HL-60/S4 treated with phorbol 12-myristate 13-acetate at 8.2 ng/mL for 4 days and 3 days (cell line): ENCODE measurements around the gene ARMC12.

ENCODE experiments used
- in situ Hi-C: fragments of 300-500 bp; cut with MboI; formaldehyde crosslinking; loops from 2 replicates; pipeline ENCODE4 v1.15.0; 2022; ENCODE audit warnings: low sequenced_read_pairs

Gene ARMC12

GRCh38 chr6:35796236-35796635 is 59.4 kb downstream of the ARMC12 start:
- in situ Hi-C loops: no loop called here

- in situ Hi-C loops: no loop called here
These were observed 61.1 kb downstream of the ARMC12 start for GRCh38 chr6:35797837-35798526.
